ENCODE data around the gene DICER1. TPM values are rescaled to one million over a fixed set of nuclear protein-coding genes. Genes with fewer than 3 reads are reported as not detected.

DICER1 gene
- total and polyA plus RNA-seq, 11 donors = 5.4 to 57.9 (median 29.3) TPM

- no peak for ATAC-seq
- H3K4me1 ChIP-seq = no peaks in the 10 kb centered on the region
- H3K36me3 ChIP-seq = no peaks in the 10 kb centered on the region
- no peak for DNase-seq
- peaks cover 0 to 21% (median 4%) of the 10 kb centered on the region in 9 donors for H3K27me3 ChIP-seq
- no peak overlapping the region for H3K4me3 ChIP-seq
- no peaks in the 10 kb centered on the region for H3K9me3 ChIP-seq
- 63 to 77% (median 69%) methylated on average over 11 to 17 of the region's 17 CpGs for WGBS, 4 donors
- intact Hi-C loops (cut with DNase I) = no loop called here
- TF ChIP-seq POLR2A (IDR thresholded peaks at IDR 0.05) (no peak), CTCF (IDR thresholded peaks at IDR 0.05) (no peak)
- no peak overlapping the region for H3K27ac ChIP-seq
Measured at GRCh38 chr14:95044463-95045105, 112.7 kb downstream of the DICER1 start.

GRCh38 chr14:95043732-95044462, 113.4 kb downstream of the DICER1 start:
- Histone ChIP-seq H3K36me3 (no peaks in the 10 kb centered on the region), H3K4me1 (no peaks in the 10 kb centered on the region), H3K4me3 (no peak overlapping the region), H3K27me3 (peaks cover 0 to 21% (median 4%) of the 10 kb centered on the region in 9 donors), H3K27ac (no peak overlapping the region), H3K9me3 (no peaks in the 10 kb centered on the region)
- 84 to 90% (median 87%) methylated on average over 16 to 17 of the region's 17 CpGs for WGBS, 4 donors
- no peak for ATAC-seq
- no peak for DNase-seq
- TF ChIP-seq CTCF (IDR thresholded peaks at IDR 0.05) (no peak), POLR2A (IDR thresholded peaks at IDR 0.05) (no peak)
- intact Hi-C loops (cut with DNase I) = no loop called here

- Histone ChIP-seq H3K36me3 (no peaks in the 10 kb centered on the region), H3K9me3 (no peaks in the 10 kb centered on the region), H3K4me3 (no peak overlapping the region), H3K27me3 (peaks cover 0 to 21% (median 4%) of the 10 kb centered on the region in 9 donors), H3K27ac (no peak overlapping the region), H3K4me1 (no peaks in the 10 kb centered on the region)
- TF ChIP-seq CTCF (IDR thresholded peaks at IDR 0.05) (no peak), POLR2A (IDR thresholded peaks at IDR 0.05) (no peak)
- 77 to 90% (median 88%) methylated on average over 5 to 6 of the region's 6 CpGs for WGBS, 4 donors
- ATAC-seq = no peak
- DNase-seq = no peak
- intact Hi-C loops (cut with DNase I) = no loop called here
Measured at GRCh38 chr14:95043314-95043713, 114.0 kb downstream of the DICER1 start.

GRCh38 chr14:95041477-95042020, 115.8 kb downstream of the DICER1 start:
- no peak for ATAC-seq
- Histone ChIP-seq H3K36me3 (no peaks in the 10 kb centered on the region), H3K27ac (peak overlapping the region in 1 of 12 donors; percentile 24), H3K27me3 (peaks cover 0 to 21% (median 4%) of the 10 kb centered on the region in 9 donors), H3K4me1 (no peaks in the 10 kb centered on the region), H3K4me3 (no peak overlapping the region), H3K9me3 (no peaks in the 10 kb centered on the region)
- no peak for DNase-seq
- TF ChIP-seq POLR2A (IDR thresholded peaks at IDR 0.05) (no peak), CTCF (IDR thresholded peaks at IDR 0.05) (no peak)
- 82 to 90% (median 83%) methylated on average over 5 of the region's 5 CpGs for WGBS, 4 donors
- intact Hi-C loops (cut with DNase I) = no loop called here

Measured in heart left ventricle (tissue), 16 donors.